H1 (cell line): ENCODE results near the gene NDUFB3. TPM values are rescaled to one million over a fixed set of nuclear protein-coding genes. Genes with fewer than 3 reads are reported as not detected.
A peak's percentile ranks its signal among the peaks of the same experiment; 100 is the strongest.

ENCODE experiments used
- BACH1 ChIP-seq: IDR thresholded peaks from 2 replicates; pipeline ENCODE4 v1.6.1; 2012; ENCODE audit warnings: low read length, improper control_type of control experiment
- BCL11A ChIP-seq, 2 experiments: IDR thresholded peaks; one replicate each; pipeline ENCODE4 v1.6.1; 2011; ENCODE audit warnings: low read depth in 2 of 2, low read length in 2 of 2, mild to moderate bottlenecking in 2 of 2
- CBX8 ChIP-seq: fragments of 300-800, 300-1000 bp; sonication (generic); IDR thresholded peaks from 2 replicates; pipeline ENCODE4 v1.7.1; 2016; ENCODE audit warnings: low read depth, low read length, borderline replicate concordance
- PHF8 ChIP-seq: fragments of 200-600 bp; sonication (generic); conservative IDR thresholded peaks from 2 replicates; pipeline ENCODE4 v1.7.1; 2012; ENCODE audit warnings: low read depth, mild to moderate bottlenecking, inconsistent platforms, low read length, moderate library complexity
- RXRA ChIP-seq: IDR thresholded peaks from 2 replicates; pipeline ENCODE4 v1.6.1; 2011; ENCODE audit warnings: low read depth, mild to moderate bottlenecking, low read length, moderate library complexity; ENCODE audit not compliant: insufficient read depth
- SIN3A ChIP-seq, 2 experiments: IDR thresholded peaks in 1 of 2; conservative IDR thresholded peaks in 1 of 2; 2 replicates each; pipeline ENCODE4 v1.6.1; 2011 to 2012; ENCODE audit warnings: low read length in 2 of 2, improper control_type of control experiment in 1 of 2, low read depth in 1 of 2, mild to moderate bottlenecking in 1 of 2
- YY1 ChIP-seq: IDR thresholded peaks from 2 replicates; pipeline ENCODE4 v1.6.1; 2011; ENCODE audit warnings: low read depth, mild to moderate bottlenecking, low read length
- polyA plus RNA-seq, 7 experiments: library from polyadenylated mRNA; depleted of rRNA in 3 of 7; stranded (reverse) in 5 of 7; unstranded in 2 of 7; fragments of >200 nt in 5 of 7; fragments of 200-250 nt in 2 of 7; gene quantifications; 1 replicate in 5 of 7; 2 replicates in 1 of 7; 4 replicates in 1 of 7; pipeline versions ENCODE4 v1.2.1 to v1.2.3, GENCODE V29; 2011 to 2013; ENCODE audit warnings: missing spikeins in 2 of 7, mixed read lengths in 2 of 7
- total RNA-seq: library from RNA; stranded (reverse); fragmentation: NEBNext Ultra II Directional; extraction: Animal tissue kit (Norgen Biotek cat#: 25700); gene quantifications from 2 replicates; pipeline ENCODE4 v1.2.1, GENCODE V29; 2021
- TF ChIP-seq, protein P1 (sequence below), 3 experiments: IDR thresholded peaks; 1 replicate in 2 of 3; 2 replicates in 1 of 3; pipeline versions ENCODE4 v1.5.1 to v1.6.1; 2011; ENCODE audit warnings: low read length in 3 of 3, mild to moderate bottlenecking in 3 of 3, inconsistent platforms in 2 of 3, low read depth in 1 of 3, moderate library complexity in 1 of 3; ENCODE audit not compliant: insufficient read depth in 1 of 3; ENCODE audit errors: control extremely low read depth in 1 of 3

Gene NDUFB3
- total and polyA plus RNA-seq, 2 of the 8 experiments (the other 6 are each of a cell fraction or from before 2014, with no cell fraction given): 38.2 to 55.3 TPM

GRCh38 chr2:201118121-201118960 lies 46.5 kb downstream of the NDUFB3 start (continued):
- TF ChIP-seq, protein P1, sequence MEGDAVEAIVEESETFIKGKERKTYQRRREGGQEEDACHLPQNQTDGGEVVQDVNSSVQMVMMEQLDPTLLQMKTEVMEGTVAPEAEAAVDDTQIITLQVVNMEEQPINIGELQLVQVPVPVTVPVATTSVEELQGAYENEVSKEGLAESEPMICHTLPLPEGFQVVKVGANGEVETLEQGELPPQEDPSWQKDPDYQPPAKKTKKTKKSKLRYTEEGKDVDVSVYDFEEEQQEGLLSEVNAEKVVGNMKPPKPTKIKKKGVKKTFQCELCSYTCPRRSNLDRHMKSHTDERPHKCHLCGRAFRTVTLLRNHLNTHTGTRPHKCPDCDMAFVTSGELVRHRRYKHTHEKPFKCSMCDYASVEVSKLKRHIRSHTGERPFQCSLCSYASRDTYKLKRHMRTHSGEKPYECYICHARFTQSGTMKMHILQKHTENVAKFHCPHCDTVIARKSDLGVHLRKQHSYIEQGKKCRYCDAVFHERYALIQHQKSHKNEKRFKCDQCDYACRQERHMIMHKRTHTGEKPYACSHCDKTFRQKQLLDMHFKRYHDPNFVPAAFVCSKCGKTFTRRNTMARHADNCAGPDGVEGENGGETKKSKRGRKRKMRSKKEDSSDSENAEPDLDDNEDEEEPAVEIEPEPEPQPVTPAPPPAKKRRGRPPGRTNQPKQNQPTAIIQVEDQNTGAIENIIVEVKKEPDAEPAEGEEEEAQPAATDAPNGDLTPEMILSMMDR (IDR thresholded peaks at IDR 0.05; ENCODE audit: control extremely low read depth in 1 of 3, insufficient read depth in 1 of 3, low read depth in 1 of 3, low read length in 3 of 3): peak; percentile 12 to 42 (median 22)
- TF ChIP-seq BACH1 (peak; percentile 70), YY1 (no peak), BCL11A (IDR thresholded peaks at IDR 0.05; ENCODE audit: low read depth in 2 of 2, low read length in 2 of 2) (no peak), SIN3A (conservative IDR thresholded peaks at IDR 0.05 in 1 of 2, IDR thresholded peaks at IDR 0.05 in 1 of 2; ENCODE audit: low read depth in 1 of 2, low read length in 2 of 2) (no peak; a peak in 1 of 4 replicates), PHF8 (no peak; the same call in 1 of the 2 replicates), CBX8 (no peak), RXRA (no peak)
